A549 treated with Mapracorat at 1 μM for 4 hours (cell line): ENCODE results near the gene ATRIP. TPM values are rescaled to one million over a fixed set of nuclear protein-coding genes. Genes with fewer than 3 reads are reported as not detected.

Source experiments
- total RNA-seq: library from RNA; stranded (reverse); fragments of 200-300 nt; extraction: Qiagen RNA extraction; gene quantifications from 5 replicates; pipeline ENCODE4 v1.2.3, GENCODE V29; 2022

ATRIP gene
- total RNA-seq = 8.6 to 10.3 TPM (median 9.8 TPM) in 5 replicates

GRCh38 chr3:48446425-48447193 is at the start of gene ATRIP:
Gene ATRIP (plus strand): TSS chr3:48446737. CDS start chr3:48446846, 109 bp downstream.

GRCh38 chr3:48429960-48430707 is 16.4 kb upstream of the ATRIP start, which contains the start of gene PLXNB1:
Gene PLXNB1 (minus strand): TSS chr3:48430086. CDS start chr3:48424611, 5,475 bp downstream.

GRCh38 chr3:48439820-48440589 is 6.5 kb upstream of the ATRIP start, which contains the start of the genes CCDC51 and TMA7:
Gene CCDC51 (minus strand): TSS chr3:48440119. CDS start chr3:48435128, 4,991 bp downstream.
Gene TMA7 (plus strand): TSS chr3:48440257. CDS start chr3:48440297, 40 bp downstream.

GRCh38 chr3:48504051-48504946 is 57.8 kb downstream of the ATRIP start, which contains the start of gene SHISA5:
Gene SHISA5 (minus strand): TSS chr3:48504174. CDS start chr3:48504094, 80 bp downstream.

Other genes with a start within 250 kb of the ATRIP start
- gene CAMP, start 223.2 kb upstream of the ATRIP start, total RNA-seq = not detected in 5 replicates
- gene ZNF589, start 205.6 kb upstream of the ATRIP start, total RNA-seq = 2.2 to 3.0 TPM (median 2.4 TPM) in 5 replicates
- 19.7 to 28.8 TPM (median 23.0 TPM) in 5 replicates for gene NME6, start 145.4 kb upstream of the ATRIP start, total RNA-seq
- not detected in 5 replicates for gene SPINK8, start 113.1 kb upstream of the ATRIP start, total RNA-seq
- gene FBXW12, start 74.5 kb upstream of the ATRIP start, total RNA-seq = not detected in 5 replicates
- gene PLXNB1, start 16.7 kb upstream of the ATRIP start, total RNA-seq = 14.6 to 20.3 TPM (median 15.2 TPM) in 5 replicates
- gene CCDC51, start 6.6 kb upstream of the ATRIP start, total RNA-seq = 25.8 to 29.2 TPM (median 26.6 TPM) in 5 replicates
- gene TMA7, start 6.5 kb upstream of the ATRIP start, total RNA-seq = 268 to 389 TPM (median 305 TPM) in 5 replicates
- gene SHISA5, start 57.4 kb downstream of the ATRIP start, total RNA-seq = 106 to 134 TPM (median 129 TPM) in 5 replicates
- gene PFKFB4, start 110.1 kb downstream of the ATRIP start, total RNA-seq = 9.4 to 17.6 TPM (median 12.1 TPM) in 5 replicates
- 7.3 to 10.4 TPM (median 8.9 TPM) in 5 replicates for gene UCN2, start 117.0 kb downstream of the ATRIP start, total RNA-seq
- gene COL7A1, start 148.6 kb downstream of the ATRIP start, total RNA-seq = 116 to 206 TPM (median 180 TPM) in 5 replicates
- 166 to 209 TPM (median 172 TPM) in 5 replicates for gene UQCRC1, start 162.9 kb downstream of the ATRIP start, total RNA-seq
- gene TMEM89, start 175.0 kb downstream of the ATRIP start, total RNA-seq = not detected in 5 replicates
- gene SLC26A6, start 188.7 kb downstream of the ATRIP start, total RNA-seq = 12.0 to 18.5 TPM (median 16.8 TPM) in 5 replicates
- 2.8 to 4.7 TPM (median 4.4 TPM) in 5 replicates for gene CELSR3, start 216.1 kb downstream of the ATRIP start, total RNA-seq
- 7.4 to 10.4 TPM (median 9.3 TPM) in 5 replicates for gene NCKIPSD, start 239.2 kb downstream of the ATRIP start, total RNA-seq